Anterior cingulate cortex (tissue), 58 donors: ENCODE data around the gene CELSR1.
"Not testable (repeated sequence)": the region's sequence is repeated elsewhere in the genome, so short reads cannot be mapped to it uniquely, and the experiment has no call there.

ENCODE experiments used
- DNase-seq, 58 donors: peaks; one replicate each; lab custom pipeline; 2025; lab: John Stamatoyannopoulos, UW

CELSR1 gene

GRCh38 chr22:46318576-46318975 is 218.8 kb downstream of the CELSR1 start:
- DNase-seq, result no peak

GRCh38 chr22:46317646-46318045 is 219.8 kb downstream of the CELSR1 start:
- no peak for DNase-seq

DNA sequence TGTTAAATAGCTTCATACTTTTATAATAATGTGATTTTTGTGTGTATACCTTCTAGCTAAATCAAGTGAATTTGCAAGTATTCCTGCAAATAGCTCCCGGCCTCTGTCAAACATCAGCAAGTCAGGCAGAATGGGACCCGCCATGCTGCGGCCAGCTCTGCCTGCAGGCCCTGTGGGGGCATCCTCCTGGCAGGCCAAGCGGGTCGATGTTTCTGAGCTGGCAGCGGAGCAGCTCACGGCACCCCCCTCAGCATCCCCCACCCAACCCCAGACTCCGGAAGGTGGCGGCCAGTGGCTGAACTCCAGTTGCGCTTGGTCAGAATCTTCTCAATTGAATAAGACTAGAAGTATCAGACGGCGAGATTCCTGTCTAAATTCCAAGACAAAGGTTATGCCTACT is 221.4 kb downstream of the CELSR1 start:
- DNase-seq, result no peak

GRCh38 chr22:46312848-46313247 is 224.6 kb downstream of the CELSR1 start:
- not testable (repeated sequence) for DNase-seq

- DNase-seq, result no peak
Observed at GRCh38 chr22:46312056-46312455, 225.4 kb downstream of the CELSR1 start.
